HG02588 (cell line): ENCODE results near the gene CFAP92.
"Not testable (repeated sequence)": the region's sequence is repeated elsewhere in the genome, so short reads cannot be mapped to it uniquely, and the experiment has no call there.

Experiments used
- ATAC-seq: cut with Tn5 transposase; IDR thresholded peaks from one replicate; pipeline ENCODE4 v1.9.1; 2021; ENCODE audit warnings: mild to moderate bottlenecking, moderate library complexity; ENCODE audit not compliant: unreplicated experiment

Gene CFAP92

DNA sequence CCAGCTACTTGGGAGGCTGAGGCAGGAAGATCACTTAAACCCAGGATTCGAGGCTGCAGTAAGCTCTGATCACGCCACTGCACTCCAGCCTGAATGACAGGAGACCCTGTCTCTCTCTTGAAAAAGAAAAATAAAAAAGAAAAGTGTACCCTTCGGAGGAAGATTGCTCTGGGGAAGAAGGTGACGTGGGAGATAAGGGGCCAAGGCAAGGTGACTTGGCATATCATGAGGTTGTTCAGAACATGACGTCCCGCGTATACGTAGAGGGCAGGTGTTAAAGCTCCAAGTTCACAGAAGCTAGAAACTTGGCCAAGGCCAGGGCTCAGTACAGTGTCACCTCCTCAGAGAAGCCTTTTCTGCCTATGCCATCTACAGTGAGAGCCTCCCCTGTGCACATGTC lies 121.1 kb downstream of the CFAP92 start:
- no peak for ATAC-seq

DNA sequence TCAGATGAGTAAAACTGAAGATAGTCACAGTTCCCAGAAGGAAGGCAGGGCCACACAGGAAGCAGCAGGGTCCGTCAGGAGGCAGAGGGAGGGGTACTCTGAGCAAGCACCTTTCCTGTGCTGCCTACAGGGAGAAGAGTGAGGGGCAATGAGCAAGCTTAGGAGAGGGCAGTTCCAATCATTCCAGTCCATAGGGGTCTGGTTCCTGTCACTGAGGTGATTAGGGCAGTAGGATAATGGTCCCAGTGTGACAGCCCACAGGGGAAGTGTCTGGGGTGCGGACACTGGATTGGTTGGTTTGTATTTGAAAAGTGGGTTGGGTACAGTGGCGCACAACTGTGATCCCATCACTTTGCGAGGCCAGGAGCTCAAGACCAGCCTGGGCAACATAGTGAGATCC lies 121.6 kb downstream of the CFAP92 start:
- ATAC-seq: no peak

DNA sequence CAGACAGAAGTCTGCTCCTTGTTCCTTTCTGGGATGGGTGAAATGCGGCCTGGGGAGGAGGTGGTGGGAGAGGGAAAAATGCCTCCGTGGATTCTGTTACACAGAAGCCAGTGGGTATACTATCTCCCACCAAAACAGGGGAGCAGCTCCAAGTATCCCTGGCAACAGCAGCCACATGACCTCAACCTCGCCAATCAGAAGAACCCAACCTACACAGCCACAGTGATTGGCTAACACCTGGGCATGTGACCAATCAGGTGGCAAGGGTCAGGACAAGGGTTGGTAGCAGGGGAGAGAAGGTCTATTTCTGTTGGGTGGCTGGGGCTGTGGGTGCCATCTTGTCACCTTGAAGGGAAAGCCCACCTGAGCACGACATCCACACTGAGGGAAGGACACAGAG lies 123.5 kb downstream of the CFAP92 start:
- no peak for ATAC-seq

DNA sequence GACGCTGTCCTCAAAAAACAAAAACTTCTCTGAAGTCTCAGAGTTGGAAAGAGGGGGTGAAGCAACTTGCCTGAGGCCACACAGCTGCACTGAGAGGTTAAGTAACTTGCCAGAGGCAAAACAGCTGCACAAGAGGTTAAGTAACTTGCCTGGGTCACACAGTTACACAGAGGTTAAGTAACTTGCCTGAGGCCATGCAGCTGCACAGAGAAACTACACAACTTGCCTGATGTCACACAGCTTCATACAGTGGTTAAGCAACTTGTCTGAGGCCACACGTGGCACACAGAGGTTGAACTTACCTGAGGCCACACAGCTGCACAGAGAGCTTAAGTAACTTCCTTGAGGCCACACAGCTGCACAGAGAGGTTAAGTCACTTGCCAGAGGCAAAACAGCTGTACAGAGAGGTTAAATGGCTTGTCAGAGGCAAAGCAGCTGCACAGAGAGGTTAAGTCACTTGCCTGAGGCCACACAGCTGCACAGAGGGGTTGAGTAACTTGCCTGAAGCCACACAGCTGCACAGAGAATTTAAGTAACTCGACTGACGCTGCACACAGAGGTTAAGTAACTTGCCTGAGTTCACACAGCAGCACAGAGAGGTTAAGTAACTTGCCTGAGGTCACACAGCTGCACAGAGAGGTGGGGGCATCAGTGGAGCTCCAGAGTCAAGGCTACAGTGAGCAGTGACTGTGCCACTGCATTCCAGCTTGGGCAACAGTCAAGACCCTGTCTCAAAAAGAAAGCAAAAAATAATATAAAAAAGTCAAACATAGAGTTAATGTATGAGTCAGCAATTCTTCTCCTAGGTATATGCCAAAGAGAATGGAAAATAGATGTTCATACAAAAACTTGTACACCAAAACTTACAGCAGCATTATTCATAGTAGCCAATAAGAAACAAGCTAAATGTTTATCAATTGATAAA lies 126.4 kb downstream of the CFAP92 start:
- ATAC-seq: no peak

DNA sequence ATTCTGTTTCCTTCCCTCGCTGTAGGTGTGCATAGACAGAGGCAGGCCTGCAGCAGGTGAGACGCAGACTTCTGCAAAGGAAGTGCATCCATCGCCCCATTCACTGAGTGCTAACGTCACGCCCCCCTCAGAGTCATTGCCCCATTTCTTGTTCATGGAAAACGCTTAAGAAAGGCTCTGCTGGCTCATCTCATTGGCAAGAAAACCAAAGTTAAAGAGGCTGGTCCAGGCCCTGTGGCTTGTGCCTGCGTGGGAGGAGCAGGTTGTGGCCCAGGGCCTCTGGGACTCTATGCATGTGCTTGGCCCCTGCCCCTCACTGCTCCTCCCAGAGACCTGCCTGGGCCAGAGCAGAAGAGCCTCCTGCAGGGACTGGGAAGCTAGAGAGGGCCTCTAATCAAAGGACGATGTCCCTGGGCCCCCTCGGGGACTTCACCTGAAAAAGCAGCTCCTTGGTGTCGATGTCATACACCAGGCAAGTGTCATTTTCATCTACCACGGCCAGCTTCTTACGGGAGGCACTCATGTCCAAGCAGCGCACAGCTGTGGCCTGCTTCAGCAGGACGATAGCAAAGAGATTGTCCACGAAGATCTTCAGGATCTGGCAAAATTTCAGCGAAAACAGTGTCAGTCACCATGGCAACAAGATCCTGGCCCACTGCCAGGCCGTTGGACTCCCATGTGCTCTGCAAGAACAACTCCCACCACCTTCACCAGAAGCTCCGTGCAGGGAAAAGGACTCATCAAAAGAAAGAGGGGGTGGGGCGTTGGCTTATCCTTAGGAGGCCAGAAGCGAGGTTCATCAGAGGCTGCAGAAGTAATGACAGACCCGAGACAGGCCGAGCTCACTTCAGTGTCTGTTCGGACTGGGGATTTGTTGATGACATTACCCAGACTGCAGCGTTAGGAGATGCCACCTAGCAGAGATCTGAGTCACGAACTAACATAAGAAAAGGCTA lies 128.7 kb downstream of the CFAP92 start:
- ATAC-seq: not testable (repeated sequence)

DNA sequence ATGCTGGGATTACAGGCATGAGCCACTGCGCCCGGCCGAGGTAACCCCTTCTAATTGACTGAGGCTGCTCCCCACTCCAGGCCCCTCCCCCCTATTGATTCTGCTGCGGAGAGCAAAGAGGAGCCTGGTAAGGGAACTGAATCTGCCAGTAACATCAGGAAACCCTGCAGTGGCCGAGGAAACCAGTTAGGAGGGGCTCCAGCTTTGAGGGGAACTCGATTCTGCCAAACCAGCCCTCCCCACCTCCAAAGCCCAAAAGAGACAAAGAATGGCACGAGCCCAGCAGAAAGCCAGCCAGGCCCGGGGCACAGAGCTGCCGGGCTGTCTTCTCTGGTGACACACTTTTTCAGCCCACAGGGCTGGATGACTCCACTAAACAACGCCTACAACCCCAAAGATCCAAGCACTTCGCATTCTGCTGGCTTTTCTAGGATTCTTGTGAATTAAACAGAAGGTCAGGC lies 129.5 kb downstream of the CFAP92 start:
- ATAC-seq: no peak

DNA sequence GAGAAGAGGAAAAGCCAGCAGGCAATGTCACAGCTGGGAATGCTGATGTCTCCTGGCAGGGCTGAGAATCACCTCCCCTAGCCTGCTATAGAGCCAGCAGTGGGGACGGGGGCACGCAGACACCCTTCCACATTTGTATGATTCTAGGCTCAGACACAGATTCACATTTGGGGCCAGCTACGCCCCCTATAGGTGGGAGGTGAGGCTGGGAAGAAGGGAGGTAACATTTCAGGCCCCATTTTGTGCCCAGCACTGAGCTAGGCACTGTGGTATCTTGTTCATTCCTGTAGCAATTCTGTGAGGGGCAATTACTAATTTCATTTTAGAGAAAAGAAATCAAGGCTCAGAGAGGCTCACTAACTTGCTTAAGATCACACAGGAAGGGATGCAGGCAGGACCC lies 130.3 kb downstream of the CFAP92 start:
- ATAC-seq: no peak

DNA sequence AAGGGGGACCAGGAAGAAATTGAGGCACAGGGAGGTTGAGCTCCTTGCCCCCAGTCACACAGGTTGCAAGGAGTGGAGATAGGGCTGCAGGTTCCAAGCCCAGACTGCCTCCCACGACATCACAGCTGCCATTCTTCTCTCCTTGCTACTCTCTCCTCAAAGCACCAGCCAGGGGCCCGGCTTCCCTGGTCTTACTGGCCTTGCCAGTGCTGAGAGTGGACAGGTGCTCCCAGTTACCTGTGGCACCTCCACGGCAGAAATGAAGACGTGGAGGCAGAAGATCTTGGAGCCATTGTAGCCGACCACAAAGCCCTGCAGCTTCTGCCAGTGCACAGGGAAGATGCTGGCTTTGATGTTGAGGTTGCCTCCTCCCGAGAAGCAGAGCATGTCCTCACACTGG lies 132.4 kb downstream of the CFAP92 start:
- no peak for ATAC-seq
